Dermis lymphatic vessel endothelial cell (primary cell): Measurements from ENCODE around the gene FAM25A. TPM values are rescaled to one million over a fixed set of nuclear protein-coding genes. Genes with fewer than 3 reads are reported as not detected.

Experiments used
- total RNA-seq: library from RNA; depleted of rRNA; stranded (reverse); fragments of >200 nt; gene quantifications from 2 replicates; pipeline ENCODE4 v1.2.1, GENCODE V29; 2014

The FAM25A gene
- total RNA-seq, result not detected in 2 replicates

GRCh38 chr10:87020056-87020455 lies at the start of gene FAM25A:
Gene FAM25A (plus strand): TSS chr10:87020294. CDS start chr10:87020325, 31 bp downstream.

Other genes with a start within 250 kb of the FAM25A start
- 39.1 and 93.6 TPM in 2 replicates for gene MMRN2, start 62.7 kb upstream of the FAM25A start, total RNA-seq
- 153 and 248 TPM in 2 replicates for gene SNCG, start 61.7 kb upstream of the FAM25A start, total RNA-seq
- 24.2 and 47.5 TPM in 2 replicates for gene ADIRF, start 51.8 kb upstream of the FAM25A start, total RNA-seq
- gene GLUD1, start 74.5 kb downstream of the FAM25A start, total RNA-seq, result 158 and 180 TPM in 2 replicates
- gene SHLD2, start 74.9 kb downstream of the FAM25A start, total RNA-seq, result 26.0 and 26.8 TPM in 2 replicates
- gene NUTM2A, start 205.2 kb downstream of the FAM25A start, total RNA-seq, result 0.09 and 0.11 TPM in 2 replicates